ENCODE data around the gene VEGFB.

VEGFB gene

DNA sequence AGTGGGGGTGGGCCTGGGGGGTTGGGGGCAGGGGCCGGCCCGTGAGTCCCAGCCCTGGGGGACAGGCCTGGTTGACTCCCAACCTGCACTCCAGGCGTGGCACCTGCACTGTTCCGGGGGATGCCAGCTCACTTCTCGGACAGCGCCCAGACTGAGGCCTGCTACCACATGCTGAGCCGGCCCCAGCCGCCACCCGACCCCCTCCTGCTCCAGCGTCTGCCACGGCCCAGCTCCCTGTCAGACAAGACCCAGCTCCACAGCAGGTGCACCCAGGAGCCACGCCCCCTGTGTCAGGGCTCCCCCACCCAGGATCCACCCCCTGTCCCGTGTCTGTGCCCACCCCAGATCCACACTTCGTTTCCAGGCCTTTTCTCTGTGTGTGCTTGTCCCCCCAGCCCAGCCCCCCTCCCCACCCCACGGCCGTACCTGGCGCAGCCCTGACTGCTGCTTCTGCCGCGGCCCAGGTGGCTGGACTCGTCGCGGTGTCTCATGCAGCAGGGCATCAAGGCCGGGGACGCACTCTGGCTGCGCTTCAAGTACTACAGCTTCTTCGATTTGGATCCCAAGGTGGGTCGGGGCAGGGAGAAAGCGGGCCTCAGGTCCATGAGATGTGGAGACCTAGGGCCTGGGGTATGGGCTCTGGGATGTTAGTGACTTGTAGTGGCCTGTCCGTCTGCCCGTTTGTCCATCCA is 23.1 kb upstream of the VEGFB start:
- DNase-seq (ENCODE audit: low read depth in 2 of 2): no peak

DNA sequence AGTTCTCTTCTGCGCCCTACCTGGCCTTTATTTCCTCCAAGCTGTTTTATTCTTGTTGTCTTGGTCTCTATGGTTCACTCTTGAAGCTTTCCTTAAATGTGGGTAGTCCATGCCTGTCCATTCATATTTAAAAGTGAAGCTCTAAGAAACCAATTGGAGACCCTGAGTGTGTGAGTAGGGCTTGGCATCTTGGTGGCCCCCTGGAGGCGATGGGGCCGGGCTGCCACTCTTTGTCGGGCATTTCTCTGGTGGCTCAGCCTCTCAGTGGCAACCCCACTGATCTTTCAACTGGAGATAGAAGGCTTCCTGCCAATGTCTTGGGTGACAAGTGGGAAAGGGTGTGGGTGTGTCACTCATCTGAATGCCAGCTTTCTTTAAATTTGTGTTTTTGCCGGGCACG is 17.5 kb upstream of the VEGFB start:
- DNase-seq (ENCODE audit: low read depth in 2 of 2): no peak

DNA sequence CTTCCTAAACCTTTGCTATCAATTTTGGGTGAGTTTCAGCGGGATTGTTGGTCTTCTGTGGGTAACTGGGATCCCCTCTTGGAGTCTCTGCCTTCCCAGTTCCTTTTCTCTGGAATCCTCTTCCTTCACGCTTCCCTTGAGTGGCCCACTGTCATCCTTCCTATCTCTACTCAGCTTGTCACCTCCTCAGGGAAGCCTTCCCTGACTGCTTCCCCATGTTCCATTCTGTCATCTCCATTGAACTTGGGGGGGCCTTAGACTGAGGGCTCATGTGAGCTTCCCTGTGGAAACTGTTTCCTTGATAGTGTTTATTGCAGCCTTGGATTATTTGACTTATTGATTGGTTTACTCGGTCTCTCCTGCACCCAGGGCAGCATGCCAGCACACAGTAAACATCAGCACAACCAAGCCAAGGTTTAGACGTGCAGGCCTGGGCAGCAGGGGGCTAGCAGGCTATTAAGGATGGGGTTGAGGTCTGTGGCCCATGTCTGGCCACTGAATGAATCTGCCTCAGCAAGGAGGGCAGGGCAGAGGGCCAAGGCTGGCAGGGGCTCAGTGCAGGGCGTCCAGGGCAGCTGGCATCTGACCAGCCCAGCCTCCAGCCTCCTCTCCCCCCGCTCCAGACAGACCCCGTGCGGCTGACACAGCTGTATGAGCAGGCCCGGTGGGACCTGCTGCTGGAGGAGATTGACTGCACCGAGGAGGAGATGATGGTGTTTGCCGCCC is 15.6 kb upstream of the VEGFB start:
- DNase-seq (ENCODE audit: low read depth in 2 of 2): no peak

DNA sequence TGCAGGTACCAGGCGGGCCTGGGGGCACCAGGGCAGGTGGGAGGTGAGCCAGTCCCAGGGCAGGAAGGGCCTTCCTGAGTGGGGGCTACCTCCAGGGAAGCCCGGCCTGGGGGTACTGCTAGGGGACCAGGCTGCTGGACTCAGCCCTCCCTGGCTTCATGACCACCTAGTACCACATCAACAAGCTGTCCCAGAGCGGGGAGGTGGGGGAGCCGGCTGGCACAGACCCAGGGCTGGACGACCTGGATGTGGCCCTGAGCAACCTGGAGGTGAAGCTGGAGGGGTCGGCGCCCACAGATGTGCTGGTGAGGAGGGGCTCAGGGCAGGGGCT is 15.1 kb upstream of the VEGFB start:
- no peak for DNase-seq (ENCODE audit: low read depth in 2 of 2)

DNA sequence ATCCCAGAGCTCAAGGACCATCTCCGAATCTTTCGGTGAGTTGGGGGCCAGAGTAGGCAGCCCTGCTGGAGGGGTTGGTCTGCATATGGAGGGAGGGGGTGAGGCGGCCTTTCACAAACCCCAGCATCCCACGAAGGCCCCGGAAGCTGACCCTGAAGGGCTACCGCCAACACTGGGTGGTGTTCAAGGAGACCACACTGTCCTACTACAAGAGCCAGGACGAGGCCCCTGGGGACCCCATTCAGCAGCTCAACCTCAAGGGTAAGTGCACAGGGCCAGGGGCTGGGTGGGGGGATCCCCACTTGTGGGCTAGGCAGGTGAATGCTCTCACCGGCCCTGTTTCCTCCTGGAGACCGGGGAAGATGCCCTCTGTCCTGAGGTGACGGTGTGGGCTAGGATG is 14.6 kb upstream of the VEGFB start:
- no peak for DNase-seq (ENCODE audit: low read depth in 2 of 2)

DNA sequence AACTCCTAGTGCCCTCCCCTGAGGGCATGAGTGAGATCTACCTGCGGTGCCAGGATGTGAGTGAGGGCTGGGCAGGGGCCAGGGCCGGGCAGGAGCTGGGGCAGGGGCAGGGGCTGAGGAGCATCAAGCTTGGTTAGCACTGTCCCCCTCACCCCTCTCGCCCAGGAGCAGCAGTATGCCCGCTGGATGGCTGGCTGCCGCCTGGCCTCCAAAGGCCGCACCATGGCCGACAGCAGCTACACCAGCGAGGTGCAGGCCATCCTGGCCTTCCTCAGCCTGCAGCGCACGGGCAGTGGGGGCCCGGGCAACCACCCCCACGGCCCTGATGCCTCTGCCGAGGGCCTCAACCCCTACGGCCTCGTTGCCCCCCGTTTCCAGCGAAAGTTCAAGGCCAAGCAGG is 14.1 kb upstream of the VEGFB start:
- DNase-seq (ENCODE audit: low read depth in 2 of 2): no peak

DNA sequence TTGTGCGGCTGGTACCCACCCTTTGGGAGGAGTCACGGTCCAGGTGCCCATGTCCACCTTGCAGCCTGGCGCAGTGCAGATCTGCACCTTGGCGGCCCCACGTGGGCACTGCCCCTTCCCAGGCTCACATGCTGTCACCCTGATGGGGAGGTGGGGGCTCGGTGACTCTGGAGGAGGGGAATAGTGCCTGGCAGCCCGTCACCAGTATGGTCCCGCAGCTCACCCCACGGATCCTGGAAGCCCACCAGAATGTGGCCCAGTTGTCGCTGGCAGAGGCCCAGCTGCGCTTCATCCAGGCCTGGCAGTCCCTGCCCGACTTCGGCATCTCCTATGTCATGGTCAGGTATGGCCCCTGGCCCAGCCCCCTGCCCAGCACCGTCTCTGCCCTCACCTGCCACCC is 13.6 kb upstream of the VEGFB start:
- no peak for DNase-seq (ENCODE audit: low read depth in 2 of 2)

DNA sequence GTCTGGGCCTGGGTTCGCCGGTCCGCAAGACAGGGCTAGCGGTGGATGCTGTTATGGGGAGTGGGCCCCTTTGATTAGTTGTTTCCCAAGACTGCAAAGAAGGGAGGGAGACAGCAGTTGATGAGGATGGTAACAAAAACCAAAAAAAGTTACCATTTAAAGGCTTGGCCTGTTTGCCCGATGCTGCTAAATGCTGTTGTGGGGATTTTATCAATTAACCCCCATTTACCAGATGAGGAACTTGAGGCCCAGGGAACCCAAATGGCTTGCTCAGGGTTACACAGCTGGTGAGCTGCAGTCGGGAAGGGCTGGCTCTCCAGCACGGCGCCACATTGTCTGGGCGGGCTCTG is 11.8 kb upstream of the VEGFB start:
- DNase-seq (ENCODE audit: low read depth in 2 of 2): no peak

DNA sequence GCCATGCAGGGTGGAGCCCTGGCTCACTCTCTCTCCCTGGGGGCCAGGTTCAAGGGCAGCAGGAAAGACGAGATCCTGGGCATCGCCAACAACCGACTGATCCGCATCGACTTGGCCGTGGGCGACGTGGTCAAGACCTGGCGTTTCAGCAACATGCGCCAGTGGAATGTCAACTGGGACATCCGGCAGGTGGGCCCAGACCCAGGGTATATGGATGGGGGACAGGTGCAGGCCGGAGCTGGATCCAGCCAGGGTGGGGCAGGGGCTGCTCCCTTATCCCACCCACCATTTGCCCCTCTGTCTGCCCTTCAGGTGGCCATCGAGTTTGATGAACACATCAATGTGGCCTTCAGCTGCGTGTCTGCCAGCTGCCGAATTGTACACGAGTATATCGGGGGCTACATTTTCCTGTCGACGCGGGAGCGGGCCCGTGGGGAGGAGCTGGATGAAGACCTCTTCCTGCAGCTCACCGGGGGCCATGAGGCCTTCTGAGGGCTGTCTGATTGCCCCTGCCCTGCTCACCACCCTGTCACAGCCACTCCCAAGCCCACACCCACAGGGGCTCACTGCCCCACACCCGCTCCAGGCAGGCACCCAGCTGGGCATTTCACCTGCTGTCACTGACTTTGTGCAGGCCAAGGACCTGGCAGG is 11.3 kb upstream of the VEGFB start:
- no peak for DNase-seq (ENCODE audit: low read depth in 2 of 2)

DNA sequence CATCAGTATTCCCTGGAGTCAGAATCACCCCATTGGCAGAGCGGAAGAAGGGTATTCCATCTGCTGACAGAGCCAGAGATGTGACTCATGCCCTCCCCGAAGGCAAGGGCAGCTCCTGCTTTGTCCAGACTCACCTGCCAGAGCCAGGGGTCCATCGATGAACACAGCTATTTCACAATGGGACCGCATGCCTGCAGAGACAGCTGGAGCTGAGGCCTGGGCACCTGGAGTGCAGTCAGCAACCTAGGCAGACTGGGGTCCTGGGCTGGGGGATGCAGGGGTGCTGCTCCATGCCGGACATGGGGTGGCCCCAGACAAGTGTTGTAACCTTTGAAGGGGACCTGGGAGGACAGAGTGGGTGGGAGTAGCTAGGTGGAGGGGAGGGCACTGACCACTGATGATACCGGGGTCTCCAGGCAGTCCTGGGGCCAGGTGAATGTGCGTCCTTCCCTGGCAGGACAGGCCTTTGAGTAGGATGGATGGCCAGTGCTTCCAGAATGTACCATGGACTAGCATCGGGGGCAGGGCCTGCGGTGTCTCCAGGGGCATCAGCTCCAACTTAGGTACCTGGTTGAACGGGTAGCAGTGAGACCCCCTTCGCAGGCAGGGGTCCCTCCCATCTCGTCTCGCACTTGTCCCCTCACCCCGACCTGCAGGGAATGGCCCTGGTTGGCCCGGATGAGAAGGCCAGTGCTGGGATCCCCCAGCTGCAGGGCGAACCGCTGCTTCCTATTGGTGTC is 10.1 kb upstream of the VEGFB start:
- no peak for DNase-seq (ENCODE audit: low read depth in 2 of 2)

DNA sequence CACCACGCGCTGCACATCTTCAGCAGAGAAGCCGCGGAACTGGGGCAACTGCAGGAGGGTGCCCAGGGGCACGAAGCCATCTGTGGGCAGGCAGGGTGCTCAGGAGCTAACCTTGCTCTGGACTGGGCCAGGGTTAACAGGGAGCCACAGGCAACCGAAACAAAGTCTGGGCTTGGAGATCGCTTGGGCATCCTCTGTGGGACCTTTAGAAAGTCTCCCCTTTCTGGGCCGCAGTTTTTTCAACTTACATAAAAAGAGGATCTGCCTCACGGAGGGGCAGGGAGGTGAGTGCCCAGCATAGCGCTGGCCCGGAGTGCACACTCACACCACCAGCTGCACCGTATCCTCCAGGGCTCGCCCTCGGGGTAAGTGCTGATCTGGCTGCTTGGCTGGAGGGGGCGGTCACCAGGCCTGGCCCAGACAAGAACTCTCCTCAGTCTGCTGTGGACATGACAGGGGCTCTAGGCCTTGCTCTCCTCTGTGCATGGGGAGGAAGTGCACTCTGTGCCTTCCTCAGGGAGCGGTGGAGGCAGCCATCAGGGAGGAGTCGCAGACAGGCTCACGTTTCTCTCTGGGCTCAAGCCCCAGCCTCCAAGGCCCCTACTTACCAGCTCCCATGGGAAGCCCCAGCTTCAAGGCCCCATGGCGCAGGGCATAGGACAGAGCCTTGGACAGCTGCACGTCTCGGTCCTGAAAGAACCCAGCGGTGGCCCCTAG is 9.3 kb upstream of the VEGFB start:
- no peak for DNase-seq (ENCODE audit: low read depth in 2 of 2)

DNA sequence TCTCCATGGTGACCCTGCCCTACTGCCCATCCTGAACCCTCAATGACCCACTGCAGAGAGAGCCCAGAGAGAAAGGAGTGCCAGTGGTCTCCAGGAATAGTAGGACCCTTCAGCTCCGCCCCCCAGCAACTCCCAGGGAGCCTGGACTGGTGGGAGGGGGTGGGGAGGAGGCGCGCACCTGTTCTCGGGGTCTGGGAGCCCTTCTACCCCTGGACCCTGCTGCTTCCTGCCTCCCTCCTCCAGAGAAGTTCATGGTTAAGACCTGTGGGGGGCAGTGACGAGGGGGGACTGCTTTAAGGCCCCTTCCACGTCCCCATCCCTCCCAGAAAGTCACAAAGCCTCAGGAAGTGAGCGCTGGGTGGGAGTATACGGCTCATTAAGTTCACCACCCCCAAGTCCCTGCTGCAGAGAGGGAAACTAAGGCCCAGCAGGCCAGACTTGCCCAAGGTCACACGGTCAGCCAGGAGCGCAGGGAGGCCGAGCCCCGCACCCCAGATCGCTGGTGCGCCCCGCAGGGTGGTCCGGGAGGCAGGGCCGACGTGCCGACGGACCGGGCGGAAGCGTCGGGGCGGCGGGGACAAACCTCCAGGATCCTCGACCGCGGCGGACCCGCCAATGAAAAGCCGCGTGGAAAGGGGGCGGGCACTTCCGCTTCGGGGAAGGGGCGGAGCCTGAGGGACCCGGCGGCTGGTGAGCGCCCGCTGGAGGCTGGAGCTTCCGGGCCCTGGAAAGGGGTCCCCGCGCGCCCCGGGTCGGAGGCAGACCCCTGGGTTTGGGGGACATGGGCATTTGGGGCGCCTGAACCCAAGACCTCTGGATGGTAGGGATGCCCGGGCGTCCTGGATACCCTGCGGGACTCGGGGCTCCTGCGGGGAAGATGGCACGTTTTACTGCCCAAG is 8.5 kb upstream of the VEGFB start, which contains the start of the genes NUDT22 and TRPT1:
Gene NUDT22, plus strand, starts transcription at position 667 of the 899 bp plus-strand sequence. CDS start 379 bp downstream, outside the sequence.
Gene TRPT1, minus strand, starts transcription at position 579 of the 899 bp plus-strand sequence. Its CDS starts 326 bp downstream, at position 253.
- DNase-seq (ENCODE audit: low read depth in 2 of 2): peak; percentile 86 to 93

DNA sequence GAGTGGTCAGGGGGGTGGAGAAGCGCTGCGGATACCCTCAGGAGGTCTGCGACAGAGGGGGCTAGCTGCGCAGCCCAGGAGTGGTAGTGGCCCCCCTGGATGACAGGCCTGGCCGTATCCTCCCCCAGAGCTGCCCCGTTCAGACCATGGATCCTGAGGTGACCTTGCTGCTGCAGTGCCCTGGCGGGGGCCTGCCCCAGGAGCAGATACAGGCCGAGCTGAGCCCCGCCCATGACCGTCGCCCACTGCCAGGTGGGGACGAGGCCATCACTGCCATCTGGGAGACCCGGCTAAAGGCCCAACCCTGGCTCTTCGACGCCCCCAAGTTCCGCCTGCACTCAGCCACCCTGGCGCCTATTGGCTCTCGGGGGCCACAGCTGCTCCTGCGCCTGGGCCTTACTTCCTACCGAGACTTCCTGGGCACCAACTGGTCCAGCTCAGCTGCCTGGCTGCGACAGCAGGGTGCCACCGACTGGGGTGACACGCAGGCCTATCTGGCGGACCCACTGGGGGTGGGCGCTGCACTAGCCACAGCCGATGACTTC is 7.8 kb upstream of the VEGFB start:
- peak in 1 of 2 donors; percentile 47 for DNase-seq (ENCODE audit: low read depth in 2 of 2)

DNA sequence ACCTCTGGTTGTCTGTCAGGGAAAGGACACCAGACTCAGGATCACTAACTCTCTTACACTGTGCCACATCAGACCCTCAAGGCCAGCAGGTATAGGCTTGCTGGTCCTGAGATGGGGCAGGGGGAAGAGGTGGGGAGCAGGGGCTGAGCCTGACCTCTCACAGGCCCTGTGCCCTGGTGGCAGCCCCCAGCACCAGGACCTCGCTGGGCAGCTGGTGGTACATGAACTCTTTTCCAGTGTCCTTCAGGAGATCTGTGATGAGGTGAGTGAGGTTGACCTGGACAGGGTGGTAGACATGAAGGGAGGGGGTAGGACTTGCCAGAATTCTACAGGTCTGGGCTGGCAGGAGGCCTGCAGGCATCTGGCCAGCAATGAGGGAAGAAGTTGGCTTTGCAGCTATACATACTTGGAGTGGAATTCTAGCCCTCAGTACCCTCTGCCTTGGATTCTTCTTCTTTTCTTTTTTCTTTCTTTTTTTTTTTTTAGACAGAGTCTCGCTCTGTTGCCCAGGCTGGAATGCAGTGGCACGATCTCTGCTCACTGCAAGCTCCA is 6.9 kb upstream of the VEGFB start:
- DNase-seq (ENCODE audit: low read depth in 2 of 2): no peak

DNA sequence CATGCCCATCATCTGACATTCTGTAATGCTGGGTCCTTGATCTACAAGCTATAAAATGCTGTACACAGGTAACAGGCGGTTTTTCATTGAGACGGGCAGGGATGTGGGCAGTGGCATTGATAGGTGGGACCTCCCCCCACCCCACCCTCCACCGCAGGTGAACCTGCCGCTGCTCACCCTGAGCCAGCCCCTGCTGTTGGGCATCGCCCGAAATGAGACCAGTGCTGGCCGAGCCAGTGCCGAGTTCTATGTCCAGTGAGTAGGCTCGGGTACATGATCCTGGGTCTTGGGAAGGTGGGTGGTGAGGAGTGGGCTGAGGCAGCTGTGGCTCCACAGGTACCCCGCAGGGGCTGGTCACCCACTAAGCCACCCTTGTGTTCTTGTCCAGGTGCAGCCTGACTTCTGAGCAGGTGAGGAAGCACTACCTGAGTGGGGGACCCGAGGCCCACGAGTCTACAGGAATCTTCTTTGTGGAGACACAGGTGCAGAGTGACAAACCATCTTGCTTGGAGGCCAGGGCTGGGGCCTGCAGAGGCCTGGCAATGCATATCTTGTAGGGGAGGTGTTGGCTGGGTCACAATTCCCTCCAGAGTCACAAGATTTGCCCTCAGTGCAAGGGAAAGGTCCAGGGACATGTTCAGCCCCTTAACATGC is 5.2 kb upstream of the VEGFB start:
- DNase-seq (ENCODE audit: low read depth in 2 of 2): no peak

DNA sequence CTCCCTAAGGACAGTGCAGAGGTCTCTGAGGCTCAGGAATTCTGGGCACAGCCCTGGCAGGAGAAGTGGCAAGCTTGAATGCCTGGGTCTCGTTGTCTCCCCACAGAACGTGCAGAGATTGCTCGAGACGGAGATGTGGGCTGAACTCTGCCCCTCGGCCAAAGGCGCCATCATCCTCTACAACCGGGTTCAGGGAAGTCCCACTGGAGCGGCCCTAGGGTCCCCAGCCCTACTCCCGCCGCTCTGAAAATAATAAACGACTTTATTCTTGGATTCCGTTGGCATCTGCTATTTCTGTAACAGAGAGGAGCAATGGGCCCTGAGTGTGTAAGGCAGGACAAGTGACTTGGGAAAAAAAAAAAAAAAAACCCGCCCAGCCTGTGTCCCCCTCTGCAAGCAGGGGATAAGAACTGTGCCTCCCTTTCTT is 4.6 kb upstream of the VEGFB start:
- no peak for DNase-seq (ENCODE audit: low read depth in 2 of 2)

DNA sequence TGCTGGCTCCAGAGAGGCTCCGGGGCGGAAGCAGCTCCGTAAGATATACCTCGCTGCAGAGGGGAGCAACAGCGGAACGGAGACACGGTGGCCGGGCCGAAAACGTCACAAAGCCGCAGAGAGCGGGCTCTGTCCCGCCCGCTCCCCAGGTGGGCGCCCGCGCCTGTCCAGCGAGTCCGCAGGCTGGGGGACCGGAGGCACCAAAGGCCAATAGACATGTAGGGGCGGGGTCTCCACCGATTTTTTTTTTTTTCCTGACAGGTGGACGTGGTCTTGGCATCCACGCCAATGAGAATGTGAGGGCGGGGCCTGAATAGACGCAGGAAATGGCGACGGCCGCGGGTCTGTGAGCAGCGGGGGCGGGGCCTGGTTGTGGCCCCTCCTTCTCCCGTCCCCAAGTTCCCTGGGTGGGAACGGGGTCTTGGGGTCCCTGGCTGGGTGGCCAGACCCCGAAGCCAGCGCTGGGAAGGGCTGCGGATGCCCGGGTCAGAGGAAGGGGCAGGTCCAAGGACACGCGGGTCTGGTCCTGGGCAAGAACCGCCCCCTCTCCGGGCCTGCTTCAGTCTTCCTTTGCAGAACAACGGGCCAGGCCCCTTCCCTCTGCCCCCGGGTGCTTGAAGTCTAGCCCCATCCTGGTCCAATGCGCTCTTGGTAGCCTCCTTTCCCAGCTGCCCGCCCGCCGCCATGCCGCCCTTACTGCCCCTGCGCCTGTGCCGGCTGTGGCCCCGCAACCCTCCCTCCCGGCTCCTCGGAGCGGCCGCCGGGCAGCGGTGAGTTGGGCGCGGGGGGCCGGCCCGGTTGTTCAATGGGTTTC is 4.0 kb upstream of the VEGFB start, which contains the start of gene DNAJC4:
Gene DNAJC4, plus strand, starts transcription at position 378 of the 814 bp plus-strand sequence. Its CDS starts 307 bp downstream, at position 685.
- peak; percentile 67 to 82 for DNase-seq (ENCODE audit: low read depth in 2 of 2)

DNA sequence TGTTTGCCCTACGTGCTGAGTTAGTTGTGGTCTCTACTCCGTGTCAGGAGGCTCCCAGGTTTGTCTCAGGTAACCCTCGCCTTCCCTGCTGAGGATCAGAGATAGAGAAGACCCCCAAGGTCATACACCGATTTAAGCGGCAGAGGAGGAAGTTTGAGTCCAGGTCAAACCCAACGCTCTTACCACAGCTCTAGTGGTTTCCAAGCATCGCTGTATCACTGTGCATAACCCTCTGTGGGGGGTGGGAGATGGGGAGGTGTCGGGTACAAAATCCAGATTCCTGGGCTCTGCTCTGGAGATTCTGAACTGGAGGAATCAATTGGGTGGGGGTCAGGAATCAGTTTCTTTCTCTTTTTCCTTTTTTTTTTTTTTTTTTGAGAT is 3.4 kb upstream of the VEGFB start:
- no peak for DNase-seq (ENCODE audit: low read depth in 2 of 2)
